Hematopoietic multipotent progenitor cell treated with erythropoietin and hydrocortisone succinate and interleukin-3 and kit ligand, for 8 days (in vitro differentiated cells): Measurements from ENCODE around the gene NKX1-2.
"Not testable (repeated sequence)": the region's sequence is repeated elsewhere in the genome, so short reads cannot be mapped to it uniquely, and the experiment has no call there.

Experiments
- DNase-seq: peaks from one replicate; pipeline ENCODE4 v3.0.0-alpha.2; 2015

NKX1-2 gene

DNA sequence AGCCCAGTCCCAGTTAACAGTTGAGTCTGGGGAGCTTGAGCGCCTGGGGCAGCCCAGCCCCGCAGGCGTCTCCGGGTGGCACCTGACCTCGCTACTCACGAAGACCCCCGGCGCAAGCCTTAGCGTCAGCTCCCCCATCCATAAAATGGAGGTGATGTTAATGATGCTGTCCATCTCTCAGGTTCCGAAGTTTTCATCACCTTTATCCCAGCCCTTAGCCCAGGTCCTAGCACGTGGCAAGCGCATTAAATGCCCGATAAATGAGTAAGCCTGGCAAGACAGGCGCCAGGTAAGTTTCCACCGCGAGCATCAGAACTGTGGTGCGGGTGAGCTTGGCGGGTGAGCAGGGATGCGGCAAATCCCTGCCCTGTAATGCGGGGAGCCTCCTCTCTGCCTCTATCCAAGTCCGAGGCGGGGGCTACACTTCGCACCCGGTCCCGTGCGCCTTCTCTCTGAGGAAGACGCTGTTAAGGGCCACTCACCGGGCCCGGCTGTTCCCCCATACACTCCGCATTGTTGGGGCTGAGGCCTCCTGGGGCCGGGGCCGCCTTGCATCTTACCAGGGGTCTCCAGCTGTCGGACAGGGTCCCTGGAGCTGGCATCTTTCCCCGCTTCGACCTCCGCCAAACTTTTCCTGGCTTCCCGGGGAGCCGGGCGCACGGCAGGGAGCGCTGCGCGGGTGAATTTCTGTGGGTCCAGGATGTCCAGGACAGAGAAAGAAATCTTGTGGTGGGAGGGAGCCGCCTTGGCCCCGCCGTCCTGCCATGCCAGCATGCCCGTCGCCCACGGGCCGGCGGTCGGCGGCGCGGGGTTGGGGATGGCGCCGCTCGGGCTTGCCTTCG is 444 bp downstream of the NKX1-2 start:
- DNase-seq = no peak

DNA sequence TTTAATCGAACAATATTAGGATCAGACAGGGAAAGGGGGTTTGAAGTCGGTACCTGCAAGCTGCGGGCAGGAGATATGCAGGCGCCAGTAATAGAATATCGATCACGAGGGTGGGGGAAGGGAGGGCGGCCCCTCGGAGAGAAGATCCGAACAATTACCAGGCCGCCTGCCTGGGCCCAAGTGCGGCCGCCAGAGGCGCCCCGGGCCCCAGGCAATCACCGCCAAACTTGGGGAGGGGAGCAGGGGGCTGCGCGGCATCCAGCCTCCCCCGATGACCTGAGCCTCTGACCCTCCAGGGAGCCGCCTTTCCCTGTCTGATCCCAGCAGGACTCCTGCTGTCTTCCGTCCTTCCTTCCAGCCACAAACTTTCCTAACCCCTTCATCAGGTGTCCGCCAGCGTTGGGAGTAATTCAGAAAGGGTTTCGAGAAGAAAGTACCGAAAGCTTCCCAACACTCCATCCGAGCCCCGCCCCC is 1.1 kb downstream of the NKX1-2 start:
- DNase-seq = no peak

DNA sequence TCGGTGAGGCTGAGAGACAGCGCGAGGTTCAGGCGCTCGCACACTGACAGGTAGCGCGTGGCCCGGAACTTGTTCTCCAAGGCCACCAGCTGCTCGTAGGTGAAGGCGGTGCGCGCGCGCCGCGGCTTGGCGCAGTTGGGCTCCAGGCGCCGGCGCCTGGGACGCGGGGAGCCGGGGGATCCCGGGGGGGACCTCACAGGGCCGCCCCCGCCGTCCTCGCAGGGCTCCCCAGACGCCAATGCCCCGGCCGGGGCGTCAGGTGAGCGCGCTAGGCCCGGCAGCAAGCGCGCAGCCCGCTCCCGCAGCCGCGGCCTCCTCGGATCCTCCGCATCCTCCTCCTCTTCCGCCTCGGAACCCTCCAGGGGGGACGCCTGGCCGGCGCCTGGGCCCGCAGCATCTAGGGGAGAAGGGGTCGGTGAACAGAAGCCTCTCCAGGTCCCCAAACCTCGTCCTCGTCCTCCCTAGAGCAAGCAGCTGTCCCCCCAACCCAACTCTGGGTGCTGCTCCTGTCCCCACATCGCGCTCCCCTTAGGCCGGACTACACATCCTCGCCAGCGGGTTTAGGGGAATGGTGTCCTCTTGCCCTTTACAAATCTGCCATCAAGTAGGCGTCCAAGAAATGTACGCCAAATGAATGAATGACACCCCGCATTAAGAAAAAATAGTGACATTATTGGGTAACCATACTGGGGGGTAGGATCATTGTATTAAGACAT is 1.9 kb downstream of the NKX1-2 start:
- DNase-seq = no peak

DNA sequence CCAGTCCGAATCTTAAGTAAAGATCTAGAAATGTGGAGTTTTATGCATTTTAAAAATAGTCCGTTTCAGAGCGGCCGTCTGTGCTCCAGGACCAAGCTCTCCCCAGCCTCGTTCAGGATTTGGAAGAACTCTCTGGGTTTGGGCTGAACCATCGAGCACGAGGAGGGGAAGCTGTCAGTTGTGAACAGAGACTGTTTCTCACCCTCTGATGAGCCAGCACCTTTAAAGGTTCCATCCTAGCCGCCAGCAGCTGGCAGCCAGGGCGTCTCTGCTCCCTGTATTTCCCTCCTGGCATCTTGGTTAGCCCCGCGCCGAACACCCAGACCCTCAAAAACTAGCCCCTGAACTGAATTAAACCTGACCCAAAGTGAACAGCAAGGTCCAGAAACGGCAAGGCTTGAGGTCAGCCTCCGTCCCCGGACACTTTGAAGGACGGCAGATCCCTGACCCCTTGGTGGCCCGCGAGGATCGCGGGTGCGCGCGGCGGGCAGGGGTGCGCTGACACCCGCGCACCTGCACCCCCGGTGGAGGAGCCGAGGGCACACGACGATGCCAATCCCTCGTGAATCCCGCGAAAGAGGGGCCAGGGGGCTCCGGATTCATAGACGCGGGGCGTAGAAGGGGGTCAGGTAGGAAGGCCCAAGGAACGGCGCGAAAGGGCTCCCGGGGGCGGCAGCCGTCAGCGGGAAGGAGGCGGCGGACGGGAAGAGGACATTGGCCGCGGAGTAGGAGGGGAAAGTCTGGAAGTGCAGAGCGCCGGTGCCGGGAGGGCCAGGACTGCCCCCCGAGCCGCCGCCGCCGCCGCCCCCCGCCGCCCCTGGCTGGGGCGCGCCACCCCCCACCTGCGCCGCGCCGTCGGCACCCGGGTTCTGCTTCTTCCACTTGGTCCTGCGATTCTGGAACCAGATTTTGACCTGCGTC is 2.7 kb downstream of the NKX1-2 start:
- DNase-seq = no peak

DNA sequence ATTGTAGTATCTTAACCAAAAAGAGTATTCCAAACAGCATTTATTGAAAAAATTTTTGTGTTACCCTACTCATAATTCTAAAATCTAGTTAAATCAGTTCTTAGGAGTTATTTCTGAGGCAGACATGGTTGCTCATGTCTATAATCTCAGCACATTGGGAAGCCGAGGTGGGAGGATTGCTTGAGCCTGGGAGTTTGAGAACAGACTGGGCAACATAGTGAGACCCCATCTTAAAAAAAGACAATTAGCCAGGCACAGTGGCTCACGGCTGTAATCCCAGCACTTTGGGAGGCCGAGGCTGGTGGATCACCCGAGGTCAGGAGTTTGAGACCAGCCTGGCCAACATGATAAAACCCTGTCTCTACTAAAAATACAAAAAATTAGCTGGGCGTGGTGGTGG is 8.1 kb downstream of the NKX1-2 start:
- not testable (repeated sequence) for DNase-seq

DNA sequence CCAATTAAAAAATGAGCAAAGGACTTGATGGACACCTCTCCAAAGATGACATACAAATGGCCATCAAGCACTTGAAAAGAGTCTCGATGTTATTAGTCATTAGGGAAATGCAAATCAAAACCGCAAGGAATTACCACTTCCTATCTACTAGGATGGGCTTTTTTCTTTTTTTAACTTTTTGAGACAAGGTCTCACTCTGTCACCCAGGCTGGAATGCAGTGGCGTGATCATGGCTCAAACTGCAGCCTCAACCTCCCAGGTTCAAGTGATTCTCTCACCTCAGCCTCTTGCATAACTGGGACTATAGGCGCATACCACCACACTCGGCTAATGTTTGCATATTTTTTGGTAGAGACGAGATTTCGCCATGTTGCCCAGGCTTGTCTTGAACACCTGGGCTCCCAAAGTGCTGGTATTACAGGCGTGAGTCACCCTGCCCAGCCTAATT is 13.6 kb downstream of the NKX1-2 start:
- no peak for DNase-seq

DNA sequence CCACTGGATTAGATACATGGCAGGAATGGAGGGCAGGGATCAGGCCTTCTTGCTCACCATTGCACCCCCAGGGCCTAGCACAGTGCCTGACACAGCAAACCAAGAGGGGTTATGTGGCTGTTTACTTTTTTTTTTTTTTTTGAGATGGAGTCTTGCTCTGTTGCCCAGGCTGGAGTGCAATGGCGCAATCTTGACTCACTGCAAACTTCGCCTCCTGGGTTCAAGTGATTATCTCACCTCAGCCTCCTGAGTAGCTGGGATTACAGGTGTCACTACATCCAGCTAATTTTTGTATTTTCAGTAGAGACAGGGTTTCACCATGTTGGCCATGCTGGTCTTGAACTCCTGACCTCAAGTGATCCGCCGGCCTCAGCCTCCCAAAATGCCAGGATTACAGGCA is 14.2 kb downstream of the NKX1-2 start:
- not testable (repeated sequence) for DNase-seq

DNA sequence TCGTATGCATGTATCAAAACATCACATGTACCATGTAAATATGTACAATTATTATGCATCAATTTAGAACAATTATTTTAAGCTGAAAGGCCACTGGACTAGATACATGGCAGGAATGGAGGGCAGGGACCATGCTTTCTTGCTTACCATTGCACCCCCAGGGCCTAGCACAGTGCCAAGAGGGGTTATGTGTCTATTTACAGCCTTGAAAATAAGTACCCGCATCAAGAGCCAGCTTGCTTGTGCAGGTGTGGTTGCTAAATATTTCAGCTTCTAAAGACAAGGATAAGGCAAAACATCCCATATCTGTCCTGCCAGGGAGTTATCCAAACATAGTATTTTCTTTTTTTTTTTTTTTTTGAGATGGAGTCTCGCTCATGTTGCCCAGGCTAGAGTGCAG is 16.4 kb downstream of the NKX1-2 start:
- DNase-seq = no peak

DNA sequence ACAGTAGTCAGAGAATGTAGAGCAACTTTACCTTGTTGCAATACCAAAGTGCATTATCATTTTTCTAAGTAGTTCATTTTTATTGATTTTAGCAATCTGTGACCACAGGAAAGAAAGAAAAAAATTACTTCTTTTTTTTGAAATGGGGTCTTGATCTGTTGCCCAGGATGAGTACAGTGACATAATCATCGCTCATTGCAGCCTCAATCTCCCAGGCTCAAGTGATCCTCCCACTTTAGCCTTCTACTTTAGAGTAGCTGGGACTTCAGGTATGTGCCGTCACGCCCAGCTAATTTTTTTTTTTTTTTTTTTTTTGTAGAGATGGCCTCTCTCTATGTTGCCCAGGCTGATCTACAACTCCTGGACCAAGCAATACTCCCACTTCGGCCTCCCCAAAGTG is 19.8 kb downstream of the NKX1-2 start:
- DNase-seq = no peak

DNA sequence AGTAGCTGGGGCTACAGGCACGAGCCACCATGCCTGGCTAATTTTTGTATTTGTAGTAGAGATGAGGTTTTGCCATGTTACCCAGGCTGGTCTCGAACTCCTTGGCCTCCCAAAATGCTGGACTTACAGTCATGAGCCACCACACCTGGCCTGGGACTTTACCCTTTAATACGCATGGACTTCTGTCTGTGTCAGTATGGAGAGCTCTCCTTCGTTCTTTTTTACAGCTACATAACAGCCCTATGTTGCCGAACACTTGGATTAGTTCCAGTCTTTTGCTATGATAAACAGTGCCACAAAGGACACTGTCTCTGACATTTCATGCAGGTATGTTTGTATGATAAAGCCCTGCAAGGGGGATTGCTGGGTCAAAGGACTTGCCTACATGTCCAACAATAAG is 20.3 kb downstream of the NKX1-2 start:
- DNase-seq = no peak

DNA sequence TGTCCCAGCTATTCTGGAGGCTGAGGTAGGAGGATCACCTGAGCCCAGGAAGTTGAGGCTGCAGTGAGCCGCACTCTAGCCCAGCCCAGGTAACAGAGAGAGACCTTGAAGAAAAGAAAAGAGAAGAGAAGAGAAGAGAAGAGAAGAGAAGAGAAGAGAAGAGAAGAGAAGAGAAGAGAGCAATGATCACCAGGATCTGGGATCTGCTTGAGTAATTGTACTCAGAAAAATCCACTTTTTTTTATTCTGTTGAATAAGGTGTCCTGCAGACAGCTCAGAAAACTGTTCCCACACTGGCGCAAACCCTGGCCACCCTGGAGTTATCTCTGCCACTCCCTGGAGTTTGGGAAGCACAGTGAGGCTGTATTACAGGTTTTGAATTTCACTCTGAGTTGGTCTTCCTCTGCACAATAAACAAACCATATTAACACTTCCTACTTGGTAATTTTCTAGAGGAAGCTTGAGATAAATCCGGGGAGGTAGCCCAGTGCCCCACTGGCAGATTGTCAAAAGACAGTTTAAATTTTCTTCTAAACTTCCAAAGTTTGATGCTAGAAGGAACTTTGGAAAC is 21.5 kb downstream of the NKX1-2 start:
- DNase-seq = no peak

DNA sequence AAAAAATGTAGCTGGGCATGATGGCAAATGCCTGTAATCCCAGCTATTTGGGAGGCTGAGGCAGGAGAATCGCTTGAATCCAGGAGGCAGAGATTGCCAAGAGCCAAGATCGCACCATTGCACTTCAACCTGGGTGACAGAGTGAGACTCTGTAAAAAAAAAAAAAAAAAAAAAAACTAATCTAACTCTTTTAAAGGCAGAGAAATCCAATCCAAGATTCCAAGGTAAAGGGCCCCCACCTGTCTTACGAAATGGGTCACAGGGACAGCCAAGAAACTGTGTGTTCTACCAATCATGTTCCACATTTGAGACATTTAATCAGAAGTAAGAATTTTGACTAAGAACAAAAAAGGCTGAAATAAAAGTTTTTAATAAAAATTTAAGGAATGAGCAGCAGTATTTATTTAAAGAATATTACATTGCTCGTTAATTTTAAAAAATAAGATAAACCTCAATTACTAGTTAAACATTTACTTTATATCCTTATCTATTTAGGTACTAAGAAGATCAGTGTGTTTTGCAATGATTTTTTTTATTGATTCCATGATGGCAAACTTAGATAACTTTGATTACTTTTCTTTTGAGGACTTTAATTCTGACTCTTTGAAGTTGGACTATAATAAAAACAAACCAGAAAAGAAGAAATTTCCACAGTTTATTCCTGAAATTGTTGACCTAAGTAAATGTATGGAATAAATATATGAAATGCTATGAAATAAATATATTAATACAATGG is 24.4 kb downstream of the NKX1-2 start:
- no peak for DNase-seq

DNA sequence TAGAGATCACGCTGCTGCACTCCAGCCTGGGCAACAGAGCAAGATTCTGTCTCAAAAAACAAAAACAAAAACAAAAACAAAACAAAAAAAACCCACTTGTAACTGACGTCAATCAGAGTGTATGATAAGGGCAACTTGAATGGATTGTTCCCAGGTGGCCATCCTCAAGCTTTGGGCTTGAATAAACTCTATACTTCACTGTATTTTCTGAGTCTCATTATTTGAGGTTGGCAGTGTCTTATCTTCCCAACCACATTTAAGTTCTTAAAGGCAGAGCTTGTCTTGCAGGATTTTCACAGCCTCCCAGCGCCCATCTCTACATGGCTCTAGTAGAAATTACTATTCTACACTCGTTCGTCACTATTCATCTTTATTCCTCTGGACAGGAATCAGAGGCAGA is 26.0 kb downstream of the NKX1-2 start:
- peak; percentile 93 for DNase-seq

DNA sequence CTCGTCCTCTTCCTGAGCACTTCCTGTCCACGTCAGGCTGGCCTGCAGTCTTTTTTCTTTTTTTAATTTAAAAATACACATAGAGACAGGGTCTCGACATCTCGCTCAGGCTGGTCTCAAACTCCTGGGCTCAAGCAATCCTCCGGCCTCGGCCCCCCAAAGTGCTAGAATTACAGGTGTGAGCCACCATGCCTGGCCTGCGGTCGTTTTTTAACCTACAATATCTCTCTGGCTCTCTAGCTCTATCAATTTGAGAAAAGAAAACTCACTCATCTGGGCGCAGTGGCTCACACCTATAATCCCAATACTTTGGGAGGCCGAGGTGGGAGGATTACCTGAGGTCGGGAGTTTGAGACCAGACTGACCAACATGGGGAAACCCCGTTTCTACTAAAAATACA is 27.1 kb downstream of the NKX1-2 start:
- no peak for DNase-seq

DNA sequence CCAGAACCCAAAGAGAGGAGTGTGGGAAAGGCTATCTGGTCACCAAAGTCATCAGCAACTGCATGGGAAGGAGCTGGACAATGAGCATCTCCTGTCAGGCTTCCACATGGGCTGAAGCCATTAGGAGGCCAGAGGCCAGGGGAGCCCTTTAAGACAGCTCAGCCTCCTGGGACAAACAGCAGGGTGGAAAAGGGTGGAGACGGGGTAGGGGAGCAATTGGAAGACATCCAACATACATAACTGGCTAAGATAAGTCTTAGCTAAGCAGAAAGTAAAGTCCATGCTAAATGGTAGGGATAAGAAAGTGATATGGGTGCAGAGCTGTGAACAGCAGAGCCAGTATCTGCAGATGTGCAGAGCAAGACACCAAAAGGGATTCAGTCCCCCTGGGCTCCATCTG is 29.6 kb downstream of the NKX1-2 start:
- DNase-seq = peak; percentile 95

DNA sequence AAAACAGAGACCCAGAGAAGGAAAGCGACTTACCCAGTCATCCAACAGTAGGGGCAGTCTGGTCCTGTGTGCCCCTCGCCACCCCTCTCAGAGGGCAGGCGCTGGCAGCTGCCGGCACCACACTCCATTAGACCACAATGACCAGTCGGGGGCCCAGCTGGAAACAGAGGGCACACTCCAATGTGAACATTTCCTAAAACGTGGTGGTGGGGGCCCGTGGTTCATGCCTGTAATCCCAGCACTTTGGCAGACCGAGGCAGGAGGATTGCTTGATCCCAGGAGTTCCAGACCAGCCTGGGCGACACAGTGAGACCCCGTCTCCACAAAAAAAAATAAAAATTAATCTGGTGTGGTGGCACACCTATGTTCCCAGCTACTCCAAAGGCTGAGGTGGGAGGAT is 30.2 kb downstream of the NKX1-2 start:
- peak; percentile 9 for DNase-seq

DNA sequence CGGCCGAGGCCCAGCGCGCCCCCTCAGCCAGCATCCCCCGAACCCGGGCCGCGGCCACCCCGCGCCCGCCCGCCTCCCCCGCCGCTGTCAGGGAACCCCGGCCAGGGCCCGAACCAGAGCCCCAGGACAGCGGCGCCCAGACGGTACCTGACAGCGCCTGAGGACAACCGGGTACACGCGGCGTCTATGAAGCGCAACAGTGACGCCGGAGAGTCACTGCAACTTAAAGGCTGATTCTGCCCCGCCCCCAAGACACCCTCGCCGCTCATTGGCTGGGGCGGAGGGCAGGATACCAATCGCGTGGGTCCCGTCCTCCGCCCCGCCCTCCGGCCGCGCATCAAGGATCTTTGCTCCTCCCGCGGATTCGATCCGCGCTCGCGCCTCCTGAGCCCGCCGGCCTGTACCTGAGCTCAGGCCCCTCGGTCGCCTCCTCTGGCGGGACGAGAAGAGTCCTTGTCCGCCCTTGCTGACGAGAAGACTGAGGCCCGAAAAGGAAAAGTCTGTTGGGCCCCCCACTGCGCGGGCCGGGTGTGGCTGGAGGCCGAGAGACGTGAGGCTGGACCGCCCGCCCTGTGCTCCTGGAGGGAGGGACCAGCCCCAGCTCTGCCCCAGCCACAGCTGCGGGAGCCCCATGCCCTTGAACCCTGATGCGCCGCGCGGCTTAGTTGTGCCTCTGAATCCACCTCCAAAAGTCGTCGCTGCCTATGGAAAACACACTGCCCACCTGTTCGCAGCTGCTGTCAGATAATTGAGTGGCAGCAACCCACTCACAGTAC is 30.9 kb downstream of the NKX1-2 start, which contains the start of gene OAT:
TSS of gene OAT (minus strand) at position 198 of the 776 bp plus-strand sequence. CDS start 6,752 bp downstream, outside the sequence.
- DNase-seq = peak; percentile 97

DNA sequence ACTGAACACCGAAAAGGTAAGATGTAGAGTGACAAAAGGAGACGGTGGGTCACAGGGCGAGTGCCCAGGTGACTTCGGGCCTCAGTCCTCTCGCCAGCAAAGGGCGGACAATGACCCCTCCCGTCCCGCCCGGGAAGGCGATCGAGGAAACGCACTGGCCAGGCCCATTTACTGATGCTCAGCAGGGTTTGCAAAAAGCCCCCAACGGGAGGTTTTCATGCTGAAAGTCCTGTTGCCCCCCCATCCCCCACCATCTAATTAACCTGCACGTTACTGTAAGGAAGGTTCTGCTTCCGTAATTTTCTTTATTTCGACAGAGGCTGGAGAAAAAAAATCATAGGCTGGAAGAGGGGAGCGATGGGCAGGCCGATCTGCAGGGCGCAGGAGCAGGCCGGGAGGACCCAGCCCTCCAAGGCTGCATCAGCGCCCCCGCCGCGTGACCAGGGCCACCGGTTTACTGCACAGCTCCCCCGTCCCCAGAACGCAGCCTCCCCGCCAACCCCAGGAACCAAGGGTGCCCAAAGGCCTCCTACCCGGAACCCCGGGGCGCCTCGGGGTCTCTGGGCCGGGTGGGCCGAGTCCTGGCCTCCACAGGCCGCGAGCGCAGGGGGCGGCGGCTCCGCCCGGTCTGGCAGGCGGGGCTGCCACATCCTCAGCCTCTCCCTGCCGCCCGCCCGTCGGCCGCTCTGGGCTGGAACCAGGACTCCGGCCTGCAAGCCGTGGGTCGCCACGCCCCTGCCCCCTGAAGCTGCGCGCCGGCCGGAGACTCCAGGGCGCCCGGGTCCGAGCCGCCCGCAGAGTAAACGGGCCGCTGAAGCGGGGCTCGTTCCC is 31.7 kb downstream of the NKX1-2 start:
- DNase-seq = peak; percentile 34

DNA sequence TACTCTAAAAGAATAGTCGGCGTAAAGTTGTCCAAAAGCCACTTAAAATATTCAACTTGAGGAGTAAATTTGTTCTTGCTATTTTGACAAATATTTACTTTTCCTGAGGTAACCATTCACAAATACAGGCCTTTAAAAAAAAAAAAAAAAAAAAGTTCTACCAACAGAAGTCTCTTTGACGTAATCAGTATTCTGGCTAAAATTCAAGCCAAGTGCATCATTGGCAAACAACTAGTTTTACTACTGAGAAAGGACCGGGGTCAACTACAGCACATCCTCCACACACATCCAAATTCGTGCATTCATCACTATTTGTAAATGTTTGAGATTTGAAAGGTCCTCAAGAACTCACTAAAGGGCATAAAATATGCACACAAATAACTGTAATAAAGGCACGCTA is 33.1 kb downstream of the NKX1-2 start:
- DNase-seq = no peak

DNA sequence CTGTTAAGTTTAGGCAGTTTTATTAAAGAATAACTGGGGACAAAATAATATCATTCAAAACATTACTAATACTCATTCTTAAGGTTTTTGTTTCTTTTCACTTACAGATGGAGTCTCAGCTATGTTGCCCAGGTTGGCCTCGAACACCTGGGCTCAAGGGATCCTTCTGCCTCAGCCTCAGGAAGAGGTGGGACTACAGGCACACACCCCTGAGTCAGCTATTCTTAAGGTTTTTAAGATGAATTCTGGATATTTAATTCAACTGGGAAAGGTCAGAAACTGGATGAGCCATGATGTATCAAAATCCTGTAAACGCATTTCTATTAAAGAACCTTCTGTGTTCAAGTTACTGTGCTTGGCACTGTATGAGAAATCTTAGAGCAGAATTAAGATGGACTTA is 34.6 kb downstream of the NKX1-2 start:
- DNase-seq = no peak
